A549 (cell line): ENCODE results near the gene GRM7.

Source experiments
- CTCF ChIP-seq: fragments of >200 bp; sonication (Bioruptor Twin); formaldehyde crosslinking; IDR thresholded peaks from 3 replicates; pipeline ENCODE4 v1.5.1; 2016
- EP300 ChIP-seq, 2 experiments: fragments of >200 bp; sonication (Bioruptor Twin); formaldehyde crosslinking; IDR thresholded peaks; 2 replicates in 1 of 2; 3 replicates in 1 of 2; pipeline ENCODE4 v1.6.1; 2016 to 2017
- NFE2L2 ChIP-seq: fragments of 150-350 bp; conservative IDR thresholded peaks from 2 replicates; pipeline ENCODE4 v1.6.1; 2014; ENCODE audit warnings: low read length
- USF2 ChIP-seq: fragments of 450-650 bp; IDR thresholded peaks from 2 replicates; pipeline ENCODE4 v1.6.1; 2014; ENCODE audit warnings: antibody characterized with exemption
- ZFP36 ChIP-seq: fragments of 450-650 bp; IDR thresholded peaks from 2 replicates; pipeline ENCODE4 v1.6.1; 2014; ENCODE audit warnings: borderline replicate concordance; ENCODE audit not compliant: partially characterized antibody

- TF ChIP-seq CTCF = no peak
- no peak for TF ChIP-seq ZFP36
- TF ChIP-seq NFE2L2 = no peak
- no peak for TF ChIP-seq USF2
- TF ChIP-seq EP300 (IDR thresholded peaks at IDR 0.05) = no peak
Observed at GRCh38 chr3:7518026-7518425, 657.1 kb downstream of the GRM7 start.
